Colon (tissue), 2 donors: ENCODE measurements around the gene KCNT1.

ENCODE experiments used
- FAIRE-seq: peaks from 2 replicates; lab custom pipeline; 2012; peaks lifted over from hg19 to GRCh38; lab: Jason Lieb, UNC
- donor health status: control.
- donor health status: control.

KCNT1 gene

DNA sequence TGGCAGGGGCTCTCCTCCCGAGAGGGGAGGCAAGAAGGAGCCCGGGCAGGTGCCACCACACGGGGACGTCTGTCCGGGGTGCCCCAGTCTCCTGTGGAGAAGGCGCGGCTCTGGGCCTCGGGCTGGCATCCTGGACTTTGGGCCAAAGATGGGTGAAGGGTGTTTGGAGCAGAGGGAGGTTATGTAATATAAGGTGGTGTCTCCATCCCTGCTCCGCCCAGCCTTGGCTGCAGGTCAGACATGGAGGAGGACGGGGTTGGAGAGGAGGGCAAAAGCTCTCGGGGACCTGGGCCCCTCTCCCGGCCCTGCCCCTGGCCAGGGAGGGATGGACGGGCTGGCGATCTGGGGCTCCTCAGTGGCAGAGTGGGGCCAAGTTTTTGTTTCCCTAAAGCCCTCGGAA, 1.5 kb upstream of the KCNT1 start:
- FAIRE-seq: no peak

DNA sequence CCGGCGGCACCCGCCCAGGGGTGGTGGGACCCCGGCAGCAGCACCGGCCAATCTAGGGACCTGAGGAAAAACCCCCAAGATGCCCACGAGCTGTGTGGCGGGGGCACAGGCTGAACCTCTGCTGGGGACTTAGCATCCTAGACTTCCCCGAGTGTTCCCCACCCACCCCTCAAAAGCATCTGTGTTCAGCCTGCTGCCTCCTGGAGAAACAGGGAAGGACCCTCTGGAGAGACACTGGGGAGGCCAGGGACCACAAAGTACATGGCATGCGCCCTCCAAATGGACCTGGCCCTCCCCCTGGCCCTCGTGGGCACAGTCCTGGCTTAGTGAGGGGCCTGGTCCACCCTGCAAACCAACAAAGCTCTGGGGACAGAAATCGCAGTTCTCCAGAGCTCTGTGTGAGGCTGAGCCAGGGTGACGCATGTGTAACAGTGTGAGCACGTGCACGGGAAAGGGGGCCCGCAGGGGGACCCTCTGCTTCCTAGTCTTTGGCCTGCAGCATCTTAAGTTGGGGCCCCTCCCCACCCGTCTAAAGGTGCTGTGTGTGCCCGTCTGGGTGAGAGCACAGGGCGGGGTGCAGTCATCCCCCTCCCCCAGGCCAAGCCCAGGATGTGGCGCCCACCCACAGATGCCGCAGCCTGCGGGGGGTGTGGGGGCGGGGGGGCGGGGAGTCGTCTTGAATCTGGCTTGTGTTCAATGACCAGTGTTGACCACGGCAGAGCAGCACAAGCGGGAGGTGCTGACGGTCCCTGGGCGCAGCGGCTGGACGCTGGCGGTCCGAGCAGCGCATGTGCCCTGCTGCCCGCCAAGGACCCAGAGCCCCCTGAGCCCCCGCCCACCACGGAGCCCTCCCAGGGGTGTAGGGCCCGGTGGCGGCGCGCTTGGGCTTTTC, 672 bp upstream of the KCNT1 start:
- no peak for FAIRE-seq

DNA sequence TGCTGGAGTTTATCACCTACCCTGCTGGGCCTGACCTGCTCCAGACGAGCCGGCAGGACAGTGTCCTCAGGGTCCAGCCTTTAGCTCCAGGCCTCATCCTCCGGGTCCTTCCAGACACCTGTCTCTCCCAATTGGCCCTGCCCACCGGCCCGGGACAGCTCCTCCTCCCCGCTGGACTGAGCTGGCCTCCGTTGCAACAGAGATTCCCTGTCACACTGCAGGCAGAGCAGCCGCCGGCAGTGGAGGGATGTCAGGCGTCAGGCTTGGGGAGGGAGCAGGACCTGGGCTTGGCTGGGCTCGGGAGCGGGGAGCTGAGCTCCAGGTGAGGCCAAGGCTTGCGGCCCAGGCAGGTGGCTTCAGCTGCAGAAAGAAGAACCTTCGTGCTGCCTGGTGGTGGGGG, 1.7 kb downstream of the KCNT1 start:
- no peak for FAIRE-seq

DNA sequence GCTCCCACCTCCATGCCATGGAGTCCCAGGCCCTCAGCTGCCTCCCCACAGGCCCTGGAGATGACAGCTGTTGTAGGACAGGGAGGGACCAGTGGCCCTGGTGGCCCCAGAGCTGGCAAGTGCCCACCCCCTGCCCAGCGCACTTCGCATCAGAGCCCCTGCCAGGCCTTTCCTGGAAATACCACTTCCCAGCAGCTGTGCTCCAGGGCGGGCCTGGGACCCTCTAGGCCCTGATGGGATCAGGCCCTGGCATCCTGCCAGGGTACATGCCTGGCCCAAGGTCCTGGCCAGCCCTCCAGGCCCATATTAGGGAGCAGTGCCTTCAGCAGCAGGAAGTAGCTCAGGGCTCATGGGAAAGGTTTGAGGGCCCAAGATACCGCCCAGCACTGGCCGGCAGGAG, 2.5 kb downstream of the KCNT1 start:
- no peak for FAIRE-seq

DNA sequence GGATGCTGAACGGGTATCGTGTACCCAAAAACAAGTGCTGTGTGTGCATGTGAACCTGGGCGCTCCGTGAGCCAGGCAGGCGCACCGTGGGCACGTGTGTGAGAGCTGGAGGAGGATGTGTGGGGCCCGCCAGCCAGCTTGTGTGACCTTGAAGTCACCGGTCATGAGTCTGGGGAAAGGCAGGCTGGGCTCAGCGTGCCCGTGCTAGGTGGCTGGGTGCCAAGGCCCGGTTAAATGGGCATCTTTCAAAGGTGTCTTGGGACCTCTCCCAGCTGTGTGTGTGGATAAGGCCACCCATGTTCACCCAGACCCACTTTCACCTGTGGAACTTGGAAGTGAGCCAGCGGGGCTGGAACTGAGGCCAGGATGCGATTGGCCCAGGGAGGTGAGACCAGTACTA, 3.4 kb downstream of the KCNT1 start:
- FAIRE-seq: no peak

DNA sequence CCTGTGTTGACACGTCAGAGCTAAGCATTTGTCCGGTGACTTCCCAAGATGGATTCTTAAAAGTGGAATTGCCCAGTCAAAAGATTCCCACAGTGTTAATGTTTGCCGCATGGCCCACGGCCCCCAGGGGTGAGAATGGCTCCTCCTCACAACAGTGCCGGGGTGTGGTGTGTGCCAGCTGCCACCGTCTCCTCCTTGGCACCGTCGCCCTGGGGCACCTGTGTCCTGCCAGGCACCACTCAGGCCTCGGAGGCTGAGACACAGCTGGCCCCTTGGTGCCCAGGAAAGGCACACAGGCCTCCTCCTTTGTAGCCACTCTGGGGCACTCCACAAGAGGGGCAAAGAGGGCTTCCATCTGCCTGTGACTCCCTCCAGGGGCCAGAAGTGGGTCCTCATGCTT, 4.3 kb downstream of the KCNT1 start:
- no peak for FAIRE-seq

DNA sequence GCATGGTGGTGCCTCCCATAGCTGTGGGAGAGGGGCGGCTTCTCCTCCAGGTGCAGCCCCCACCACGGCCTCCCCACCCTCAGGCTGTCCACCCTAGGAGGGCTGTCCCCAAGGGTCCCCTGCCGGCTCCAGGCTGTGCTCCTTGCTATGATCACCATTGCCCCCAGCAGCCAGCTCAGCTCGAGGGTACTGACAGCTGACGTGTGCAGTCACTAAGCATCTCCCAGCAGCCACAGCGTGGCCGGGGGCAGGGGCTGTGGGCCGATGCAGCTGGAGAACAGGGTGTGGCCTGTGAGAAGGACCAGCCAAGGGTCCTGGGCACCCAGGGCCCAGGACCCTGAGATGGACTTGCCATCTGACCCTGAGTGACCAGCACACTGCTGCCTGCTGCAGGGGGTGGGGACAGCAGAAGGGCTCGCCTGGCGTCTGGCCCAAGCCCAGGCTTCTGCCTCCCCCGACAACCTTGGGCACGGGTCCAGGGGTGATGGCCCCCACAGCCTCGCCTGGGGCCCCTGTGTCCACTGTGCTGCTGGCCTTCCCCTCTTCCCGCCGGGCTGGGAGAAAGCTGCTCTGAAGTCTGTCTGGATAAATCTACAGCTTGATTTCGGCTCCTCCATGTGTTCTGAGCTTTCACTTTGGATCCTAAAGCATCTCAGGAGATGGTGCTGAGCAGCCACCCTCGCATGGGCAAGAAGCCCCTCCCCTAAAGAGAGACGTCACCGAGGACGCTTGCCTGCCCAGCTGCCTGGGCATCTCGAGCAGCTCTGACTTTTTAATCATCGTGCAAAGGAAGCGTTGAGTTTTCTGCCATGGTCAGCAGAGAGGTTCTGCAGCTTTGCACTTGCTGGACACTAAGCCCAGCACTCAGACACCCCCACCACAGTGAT, 5.5 kb downstream of the KCNT1 start:
- FAIRE-seq: no peak

DNA sequence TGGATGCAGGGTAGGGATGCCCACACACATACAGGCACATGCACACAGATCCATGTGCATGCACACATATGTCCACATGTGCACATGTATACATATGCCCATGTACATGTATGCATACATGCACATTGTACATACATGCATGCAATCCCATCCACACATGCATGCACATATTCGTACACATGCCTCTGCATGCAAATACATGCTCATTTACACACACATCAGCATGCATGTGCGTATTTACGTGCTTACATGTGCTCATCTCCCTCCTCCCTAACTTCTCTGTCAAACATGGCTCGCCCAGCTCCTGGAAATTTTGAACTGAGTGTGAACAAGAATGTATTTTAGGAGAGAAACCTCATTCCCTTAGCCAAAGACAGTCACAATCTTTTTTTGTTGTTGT, 6.2 kb downstream of the KCNT1 start:
- no peak for FAIRE-seq

DNA sequence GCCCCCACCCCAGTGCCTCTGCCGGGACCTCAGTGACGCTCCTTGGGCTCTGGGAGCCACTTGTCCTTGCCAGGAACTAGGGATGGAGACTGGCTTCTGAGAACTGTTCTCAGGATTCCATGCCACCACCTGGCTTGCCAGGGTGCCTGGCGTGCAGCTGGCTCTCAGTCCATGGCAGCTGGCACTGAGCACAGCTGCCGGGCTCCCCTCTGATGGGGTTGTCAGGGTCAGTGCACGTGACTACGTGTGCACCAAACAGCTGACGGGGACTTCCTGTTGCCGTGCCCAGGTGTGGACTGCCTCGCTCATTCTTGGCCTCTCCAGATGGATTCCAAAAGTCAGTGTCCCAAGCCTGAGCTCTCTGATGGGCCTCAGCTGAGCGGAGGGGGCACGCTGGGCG, 9.4 kb downstream of the KCNT1 start:
- no peak for FAIRE-seq

DNA sequence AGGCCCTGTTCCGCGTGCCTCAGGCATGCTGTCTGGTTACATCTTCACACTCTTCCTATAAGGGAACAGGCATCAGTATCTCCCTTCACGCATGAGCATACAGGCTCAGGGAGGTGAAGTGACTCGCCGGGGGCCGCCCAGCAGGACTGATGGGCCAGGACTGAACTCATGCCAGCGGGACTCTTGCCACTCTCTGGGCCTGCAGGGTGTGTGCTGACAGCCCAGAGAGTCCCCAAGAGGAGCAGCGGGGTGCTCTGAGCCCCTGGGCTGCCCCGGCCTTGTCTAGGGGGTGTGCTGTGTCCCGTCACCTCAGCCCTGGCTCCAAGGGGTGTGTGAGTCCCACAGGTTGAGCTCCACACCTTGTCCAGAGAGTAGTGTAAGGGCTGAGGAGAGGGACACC, 9.9 kb downstream of the KCNT1 start:
- no peak for FAIRE-seq

DNA sequence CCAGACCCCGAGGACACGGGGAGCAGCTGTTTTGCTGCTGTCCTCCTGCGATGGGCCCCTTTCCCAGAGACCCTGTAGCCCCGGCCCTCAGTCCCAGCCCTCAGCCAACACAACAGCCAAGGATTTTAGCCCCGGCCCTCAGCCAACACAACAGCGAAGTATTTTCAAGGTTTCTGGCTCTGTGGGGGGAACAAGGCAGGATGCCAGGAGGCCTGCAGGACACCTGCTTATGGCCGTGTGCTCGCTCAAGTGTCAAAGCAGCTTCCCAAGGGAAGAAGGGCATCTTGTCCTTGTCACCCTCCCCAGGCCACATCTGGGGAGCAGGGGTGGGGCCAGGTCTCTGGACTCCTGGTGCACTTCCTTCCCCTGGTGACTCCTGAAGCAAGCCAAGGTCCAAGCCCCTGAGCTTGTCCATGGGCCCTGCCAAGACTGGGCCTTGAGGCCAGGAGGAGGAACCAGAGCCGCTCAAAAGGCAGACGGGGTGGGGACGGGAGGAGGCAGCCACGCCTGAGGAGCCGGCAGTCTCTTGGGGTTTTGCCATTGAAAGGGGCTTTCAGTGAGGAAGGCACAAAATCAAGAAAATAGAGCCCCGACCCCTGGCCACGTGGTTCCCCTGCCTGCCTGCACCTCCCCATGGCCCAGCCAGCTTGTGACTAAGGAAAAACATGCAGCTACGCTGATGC, 10.8 kb downstream of the KCNT1 start:
- FAIRE-seq: no peak

DNA sequence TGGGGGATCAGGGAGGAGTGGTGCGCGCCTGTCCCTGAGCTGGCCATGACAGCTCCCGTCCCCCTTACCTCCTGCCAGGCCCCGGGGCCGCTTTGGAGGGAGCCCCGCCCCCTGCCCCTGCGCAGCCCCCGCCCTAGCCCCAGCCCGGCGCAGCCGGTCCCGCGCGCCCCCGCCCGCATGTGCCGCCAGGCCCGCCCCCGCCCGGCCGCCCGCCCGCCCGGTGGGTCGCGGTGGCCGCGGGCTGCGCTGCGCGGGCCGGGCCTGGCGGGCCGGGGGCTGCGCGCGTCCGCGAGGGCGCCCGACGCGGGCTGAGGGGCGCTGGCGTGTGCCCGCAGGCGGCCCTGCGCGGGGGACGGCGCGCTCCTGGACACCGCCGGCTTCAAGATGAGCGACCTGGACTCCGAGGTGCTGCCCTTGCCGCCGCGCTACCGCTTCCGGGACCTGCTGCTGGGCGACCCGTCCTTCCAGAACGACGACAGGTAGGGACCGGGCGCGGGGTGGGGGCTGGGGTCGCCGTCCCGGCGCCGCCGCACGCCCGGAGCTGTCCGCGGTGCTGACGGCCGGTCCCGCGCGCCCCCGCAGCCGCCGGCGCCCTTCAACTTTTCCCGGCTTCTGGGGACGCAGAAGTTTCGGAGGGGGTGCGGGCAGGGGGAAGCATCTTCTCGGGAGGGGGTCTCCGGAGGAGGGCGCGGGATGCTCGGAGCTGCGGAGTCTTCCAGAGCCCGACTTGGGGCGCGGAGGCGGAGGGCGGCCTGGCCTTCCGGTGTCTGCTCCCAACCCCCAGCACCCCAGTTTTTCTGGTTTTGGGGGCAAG, 12.5 kb downstream of the KCNT1 start:
- FAIRE-seq: no peak

DNA sequence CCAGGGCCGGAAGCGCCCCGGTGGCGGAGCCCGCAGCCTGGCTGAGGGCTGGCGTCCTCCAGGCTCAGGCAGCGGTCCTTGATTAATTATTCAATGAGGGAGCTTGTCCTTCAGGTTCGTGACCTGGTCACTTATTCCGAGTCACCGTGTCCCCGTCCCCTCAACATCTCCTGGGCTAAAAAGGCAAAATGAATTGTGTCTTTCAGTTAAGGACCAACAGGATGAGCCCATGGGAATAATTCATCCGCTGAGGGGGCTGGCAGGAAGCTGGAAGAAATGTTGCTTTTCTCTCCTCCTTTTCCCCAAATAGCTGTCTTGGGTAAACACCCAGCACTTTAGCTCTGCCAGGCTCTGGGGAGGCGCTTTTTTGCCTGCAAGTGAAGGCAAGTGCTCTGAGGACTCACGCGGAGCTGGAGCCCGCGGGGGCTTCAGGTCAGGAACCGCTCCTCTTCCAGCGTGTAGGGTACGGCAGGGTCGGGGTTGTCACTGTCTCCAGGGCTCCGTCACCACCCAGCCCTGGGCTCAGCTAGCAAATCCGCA, 13.1 kb downstream of the KCNT1 start:
- no peak for FAIRE-seq

DNA sequence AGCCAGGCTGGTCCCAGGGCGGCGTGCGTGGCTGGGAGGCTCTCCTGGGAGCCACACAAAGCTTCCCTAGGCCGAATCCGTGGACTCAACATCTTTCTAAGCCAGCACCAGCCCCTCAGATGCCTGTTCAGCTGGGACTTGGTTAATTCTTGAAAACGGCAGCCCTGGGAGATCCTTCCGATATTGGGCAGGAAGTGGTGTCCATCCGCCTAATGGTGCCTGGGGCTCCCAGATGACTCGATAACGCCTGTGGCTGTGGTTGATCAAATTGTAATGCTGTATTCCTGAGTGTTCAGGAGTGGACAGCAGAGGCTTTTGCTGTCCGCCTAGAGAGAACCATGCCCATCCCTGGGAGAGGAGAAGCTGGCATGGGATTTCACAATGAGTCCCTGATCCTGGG, 14.1 kb downstream of the KCNT1 start:
- no peak for FAIRE-seq

DNA sequence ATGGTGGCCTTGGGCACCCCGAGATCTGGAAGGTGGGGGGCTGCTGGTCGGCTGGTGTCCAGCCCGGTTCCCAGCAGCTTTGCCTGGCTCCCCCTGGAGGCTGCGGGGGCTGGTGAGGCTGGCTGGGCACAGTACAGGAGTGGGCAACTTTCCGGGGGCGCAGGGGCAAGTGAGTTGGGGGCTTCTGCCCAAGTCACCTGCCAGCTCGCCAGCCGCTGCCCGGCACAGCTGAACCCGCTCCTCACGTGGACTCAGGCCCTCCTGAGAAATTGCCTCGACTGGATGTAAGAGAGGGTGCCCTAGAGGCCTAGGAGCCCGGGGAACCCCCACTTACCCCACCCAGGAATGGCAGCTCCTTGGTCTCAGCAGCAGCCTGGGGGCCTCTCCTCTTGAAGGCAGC, 15.4 kb downstream of the KCNT1 start:
- FAIRE-seq: no peak

DNA sequence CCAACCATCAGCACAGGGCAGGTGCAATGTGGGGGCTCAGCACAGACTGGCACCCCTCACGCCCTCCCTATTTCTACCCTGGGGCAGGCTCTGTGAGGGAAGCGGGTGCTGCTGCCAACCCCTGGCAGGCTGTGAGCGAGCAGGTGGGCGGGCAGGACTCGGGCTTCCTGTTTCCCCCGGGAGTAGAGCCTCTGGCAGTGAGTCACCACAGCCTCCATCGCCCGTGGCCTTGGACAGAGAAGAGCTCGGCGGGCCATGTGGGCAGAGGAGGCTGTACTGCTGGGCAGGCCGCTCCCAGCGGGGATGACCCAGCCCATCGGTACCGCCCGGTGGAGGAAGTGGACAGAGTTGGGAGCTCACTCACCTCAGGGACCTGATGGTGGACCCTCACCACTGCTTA, 16.6 kb downstream of the KCNT1 start:
- no peak for FAIRE-seq

DNA sequence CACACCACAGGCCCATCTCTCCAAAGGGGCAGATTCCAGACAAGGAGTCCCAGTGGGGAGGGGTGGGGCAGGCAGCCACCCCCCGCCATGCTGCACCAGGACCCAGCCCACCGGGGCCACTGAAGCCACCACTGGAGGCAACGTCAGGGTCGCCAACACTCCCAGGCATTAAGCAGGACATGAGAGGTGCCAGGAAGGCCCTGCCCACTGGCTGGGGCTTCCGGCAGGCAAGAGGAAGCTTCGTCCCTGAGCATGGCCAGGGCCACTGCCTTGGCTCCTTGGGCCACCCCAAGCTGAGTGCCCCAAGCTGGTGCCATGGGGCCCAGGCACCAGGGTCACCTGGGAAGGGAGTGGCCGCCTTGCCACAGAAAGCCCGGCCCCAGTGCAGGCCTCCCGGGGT, 17.5 kb downstream of the KCNT1 start:
- no peak for FAIRE-seq

DNA sequence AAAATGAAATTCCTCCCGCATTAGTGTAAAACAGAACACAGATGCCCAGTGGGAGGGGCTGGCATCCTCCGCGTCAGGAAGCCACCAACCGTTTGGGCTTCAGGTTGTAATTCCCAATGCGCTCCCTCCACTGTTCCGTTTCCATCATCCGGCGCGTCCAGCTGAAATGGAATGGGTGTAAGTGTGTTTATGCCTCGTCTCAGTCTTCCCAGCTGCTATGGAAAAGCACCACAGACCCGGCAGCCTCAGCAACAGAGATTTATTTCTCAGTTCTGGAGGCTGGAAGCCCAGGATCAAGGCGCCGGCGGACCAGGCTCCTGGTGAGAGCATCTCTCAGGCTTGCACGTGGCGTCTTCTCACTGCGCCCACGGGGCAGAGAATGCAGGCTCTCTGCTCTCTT, 20.4 kb downstream of the KCNT1 start:
- no peak for FAIRE-seq

DNA sequence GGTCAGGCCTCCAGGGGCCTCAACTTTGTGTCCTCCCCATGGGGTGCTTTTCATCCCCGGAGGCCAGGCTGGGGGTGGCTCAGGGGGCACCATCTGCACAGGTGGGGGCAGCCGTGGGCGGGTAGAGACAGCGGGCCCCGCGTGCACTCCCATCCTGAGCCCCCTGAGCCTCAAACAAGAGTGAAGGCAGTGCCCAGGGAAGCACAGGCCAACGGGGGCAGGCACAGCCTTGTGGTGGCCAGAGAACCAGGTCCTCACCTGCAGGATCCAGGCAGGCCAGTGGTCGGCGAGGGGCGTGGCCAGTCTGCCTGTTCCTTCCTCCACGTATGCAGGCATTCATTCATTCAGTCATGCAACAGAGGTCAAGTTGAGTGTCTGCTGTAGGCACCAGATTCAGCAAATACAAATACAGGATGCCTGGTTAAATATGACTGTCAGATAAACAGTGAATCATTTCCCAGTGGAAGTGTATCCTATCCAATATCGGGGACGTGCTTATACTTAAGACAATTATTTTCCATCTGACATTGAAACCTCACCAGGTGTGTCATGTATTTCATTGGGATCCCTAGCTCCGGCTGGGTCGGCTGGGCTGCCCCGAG, 22.3 kb downstream of the KCNT1 start:
- FAIRE-seq: no peak

DNA sequence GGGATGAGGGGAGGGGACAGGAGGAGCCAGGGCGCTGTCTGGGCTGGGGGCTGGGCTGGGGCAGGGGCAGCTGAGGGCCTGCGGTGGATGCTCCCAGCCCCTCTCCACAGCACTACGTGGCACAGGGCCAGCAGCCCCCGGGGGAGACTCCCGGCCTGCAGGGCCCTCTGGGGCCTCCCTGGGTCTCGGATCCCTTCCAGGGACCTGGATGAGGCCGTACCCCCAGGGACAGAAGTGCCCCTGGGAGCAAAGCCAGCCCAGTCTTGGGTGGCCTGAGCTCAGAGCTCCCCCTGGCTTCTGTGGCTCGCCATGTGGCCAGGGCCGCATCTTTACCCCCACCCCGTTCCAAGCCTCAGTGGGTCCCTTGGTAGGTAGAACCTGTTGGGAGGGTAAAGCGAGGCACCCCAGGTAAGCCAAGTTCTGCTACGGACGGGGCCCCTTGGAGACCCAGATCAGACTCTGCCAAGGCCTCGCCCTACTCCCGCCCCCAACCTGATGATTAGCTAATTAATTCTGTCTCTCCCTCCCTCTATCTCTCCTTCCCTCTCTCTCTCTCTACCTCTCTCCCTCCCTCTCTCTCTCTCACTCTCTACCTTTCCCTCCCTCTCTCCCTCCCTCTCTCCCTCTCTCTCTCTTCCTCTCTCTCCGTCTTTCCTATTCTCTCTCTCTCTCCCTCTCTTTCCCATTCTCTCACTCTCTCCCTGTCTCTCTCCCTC, 24.3 kb downstream of the KCNT1 start:
- FAIRE-seq: no peak
